OCI-LY1 (cell line): ENCODE data around the gene LTBP2.

Source experiments
- EZH2 ChIP-seq: fragments of 200-600 bp; sonication (generic), shearing (Covaris generic); IDR thresholded peaks from 2 replicates; pipeline ENCODE4 v1.8.0; 2017; ENCODE audit warnings: borderline replicate concordance, mixed run types, mild to moderate bottlenecking, antibody characterized with exemption, low read length, moderate library complexity, mixed read lengths
- TF ChIP-seq, protein P1 (sequence below): fragments of 200-600 bp; sonication (generic), shearing (Covaris generic); IDR thresholded peaks from 2 replicates; pipeline ENCODE4 v1.5.1; 2017; ENCODE audit warnings: mild to moderate bottlenecking, antibody characterized with exemption, low read length, moderate library complexity, mixed read lengths

DNA sequence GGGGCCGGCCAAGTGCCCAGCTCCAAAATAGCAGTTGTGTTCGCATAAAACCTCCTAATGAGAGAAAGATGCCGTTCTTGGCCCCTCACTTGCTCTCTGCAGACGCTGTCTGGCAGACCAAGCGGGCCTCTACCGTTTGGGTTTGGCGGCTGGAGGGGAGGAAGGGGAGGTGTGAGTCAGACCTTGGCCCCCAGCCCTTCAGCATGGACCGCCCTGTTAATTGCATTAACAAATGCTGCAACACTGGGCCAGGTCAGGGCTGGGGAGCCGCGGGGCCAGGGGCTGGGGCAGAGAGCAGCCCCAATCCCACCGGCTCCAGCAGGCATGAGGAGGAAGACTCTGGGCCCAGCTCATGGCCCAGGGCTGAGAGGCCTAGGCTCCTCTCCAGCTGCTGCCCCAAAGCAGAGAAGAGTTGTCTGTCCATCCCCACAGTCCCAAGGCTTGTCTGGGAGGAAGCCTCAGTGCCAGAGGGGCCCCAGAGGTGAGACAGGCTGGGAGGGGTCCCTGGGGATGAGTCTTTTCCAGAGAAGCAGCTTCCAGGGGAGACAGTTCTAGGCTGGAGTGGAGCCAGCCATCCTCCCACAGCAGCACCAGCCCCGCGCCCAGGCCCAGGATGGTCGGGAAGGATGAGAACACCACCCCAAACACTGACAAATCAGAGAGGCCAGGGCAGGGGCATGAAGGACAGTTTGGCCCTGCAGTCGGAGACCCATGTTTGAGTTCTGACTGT lies 16.9 kb downstream of the LTBP2 start:
- TF ChIP-seq, protein P1, sequence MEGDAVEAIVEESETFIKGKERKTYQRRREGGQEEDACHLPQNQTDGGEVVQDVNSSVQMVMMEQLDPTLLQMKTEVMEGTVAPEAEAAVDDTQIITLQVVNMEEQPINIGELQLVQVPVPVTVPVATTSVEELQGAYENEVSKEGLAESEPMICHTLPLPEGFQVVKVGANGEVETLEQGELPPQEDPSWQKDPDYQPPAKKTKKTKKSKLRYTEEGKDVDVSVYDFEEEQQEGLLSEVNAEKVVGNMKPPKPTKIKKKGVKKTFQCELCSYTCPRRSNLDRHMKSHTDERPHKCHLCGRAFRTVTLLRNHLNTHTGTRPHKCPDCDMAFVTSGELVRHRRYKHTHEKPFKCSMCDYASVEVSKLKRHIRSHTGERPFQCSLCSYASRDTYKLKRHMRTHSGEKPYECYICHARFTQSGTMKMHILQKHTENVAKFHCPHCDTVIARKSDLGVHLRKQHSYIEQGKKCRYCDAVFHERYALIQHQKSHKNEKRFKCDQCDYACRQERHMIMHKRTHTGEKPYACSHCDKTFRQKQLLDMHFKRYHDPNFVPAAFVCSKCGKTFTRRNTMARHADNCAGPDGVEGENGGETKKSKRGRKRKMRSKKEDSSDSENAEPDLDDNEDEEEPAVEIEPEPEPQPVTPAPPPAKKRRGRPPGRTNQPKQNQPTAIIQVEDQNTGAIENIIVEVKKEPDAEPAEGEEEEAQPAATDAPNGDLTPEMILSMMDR: no peak
- TF ChIP-seq EZH2: no peak
